H54 (cell line): ENCODE data around the gene CACNG1.
A peak's percentile ranks its signal among the peaks of the same experiment; 100 is the strongest.
"Not testable (repeated sequence)": the region's sequence is repeated elsewhere in the genome, so short reads cannot be mapped to it uniquely, and the experiment has no call there.

Source experiments
- DNase-seq: peaks from one replicate; pipeline ENCODE4 v3.0.0; 2011; ENCODE audit warnings: low spot score, mixed read lengths; ENCODE audit not compliant: insufficient read length
- FAIRE-seq: peaks from 3 replicates; lab custom pipeline; 2011; peaks lifted over from hg19 to GRCh38; lab: Jason Lieb, UNC
- POLR2A ChIP-seq: IDR thresholded peaks from 2 replicates; pipeline ENCODE4 v1.6.1; 2011; ENCODE audit warnings: low read depth, mild to moderate bottlenecking, low read length

The CACNG1 gene

DNA sequence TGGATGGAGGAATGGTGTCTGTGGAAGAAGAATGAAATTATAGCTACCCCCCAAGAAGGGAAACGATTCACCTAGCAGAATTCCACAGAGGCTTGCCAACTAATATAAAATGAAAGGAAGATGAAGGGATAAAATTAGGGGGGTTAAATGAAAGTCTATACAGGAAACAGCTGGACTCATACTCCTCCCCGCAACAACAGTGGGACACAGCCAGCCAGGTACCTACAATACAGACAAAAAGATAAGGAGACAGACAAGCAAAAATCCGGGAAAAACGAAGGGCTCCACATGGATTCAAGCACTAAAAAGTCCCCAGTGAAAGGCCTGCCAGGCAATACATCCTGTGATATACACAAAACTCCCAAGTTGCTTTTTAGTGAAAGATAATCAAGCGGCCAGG is 47.9 kb downstream of the CACNG1 start:
- DNase-seq = no peak
- no peak for TF ChIP-seq POLR2A
- FAIRE-seq = no peak

DNA sequence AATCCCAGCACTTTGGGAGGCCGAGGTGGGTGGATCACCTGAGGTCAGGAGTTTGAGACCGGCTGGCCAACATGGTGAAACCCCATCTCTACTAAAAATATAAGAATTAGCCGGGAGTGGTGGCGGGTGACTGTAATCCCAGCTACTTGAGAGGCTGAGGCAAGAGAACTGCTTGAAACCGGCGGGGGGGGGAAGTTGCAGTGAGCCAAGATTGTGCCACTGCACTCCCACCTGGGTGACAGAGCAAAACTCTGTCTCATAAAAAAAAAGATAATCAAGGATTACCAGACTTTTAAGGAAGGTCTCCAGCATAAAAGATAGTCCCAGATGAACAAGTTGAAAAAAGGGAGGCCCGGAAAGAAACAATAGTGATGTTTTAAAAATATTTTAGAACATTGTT is 48.4 kb downstream of the CACNG1 start:
- DNase-seq, FAIRE-seq: not testable (repeated sequence)

DNA sequence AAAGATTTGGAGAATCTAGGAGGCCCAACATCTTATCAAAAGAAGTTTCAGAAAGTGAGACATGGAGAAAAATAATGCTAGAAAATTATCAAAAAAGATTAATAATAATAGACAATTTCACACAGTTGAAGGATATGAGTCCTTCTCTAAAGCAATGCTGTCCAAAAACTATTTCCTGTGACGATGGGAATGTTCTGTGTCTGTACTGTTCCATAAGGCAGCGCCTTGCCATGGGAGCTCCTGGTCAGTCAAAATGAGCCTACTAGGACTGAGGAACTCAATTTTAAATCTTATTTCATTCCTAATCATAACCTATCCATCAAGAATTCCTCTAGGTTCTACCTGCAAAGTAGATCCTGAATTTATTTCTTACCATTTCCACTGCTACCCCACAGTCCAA is 49.0 kb downstream of the CACNG1 start:
- DNase-seq (no peak), FAIRE-seq (peak; percentile 33)
- TF ChIP-seq POLR2A = no peak

DNA sequence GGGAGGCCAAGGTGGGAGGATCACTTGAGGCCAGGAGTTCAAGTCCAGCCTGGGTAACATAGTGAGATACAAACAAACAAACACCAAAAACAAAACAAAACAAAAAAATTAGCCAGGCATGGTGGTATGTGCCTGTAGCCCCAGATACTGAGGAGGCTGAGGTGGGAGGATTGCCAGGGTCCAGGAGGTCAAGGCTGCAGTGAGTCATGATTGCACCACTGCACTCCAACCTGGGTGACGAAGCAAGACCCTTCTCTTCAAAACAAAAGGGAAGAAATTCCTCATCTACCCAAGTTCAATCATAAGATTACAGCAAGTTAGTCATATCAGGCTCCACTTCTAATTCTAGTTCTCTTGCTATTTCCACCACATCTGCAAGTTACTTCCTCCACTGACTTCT is 50.9 kb downstream of the CACNG1 start:
- peak; percentile 98 for FAIRE-seq
- not testable (repeated sequence) for DNase-seq

DNA sequence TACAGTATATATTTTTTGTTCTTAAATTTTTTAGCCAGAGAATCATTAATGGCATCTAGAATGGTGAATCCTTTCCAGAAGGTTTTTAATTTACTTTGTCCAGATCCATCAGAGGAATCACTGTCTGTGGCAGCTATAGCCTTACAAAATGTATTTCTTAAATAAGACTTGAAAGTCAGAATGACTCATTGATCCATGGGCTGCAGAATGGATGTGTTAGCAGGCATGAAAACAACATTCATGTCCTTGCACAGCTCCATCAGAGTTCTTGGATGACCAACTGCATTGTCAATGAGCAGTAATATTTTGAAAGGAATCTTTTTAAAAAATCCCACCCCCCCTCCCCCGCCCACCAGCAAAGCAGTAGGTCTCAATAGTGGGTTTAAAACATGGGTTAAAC is 51.4 kb downstream of the CACNG1 start:
- FAIRE-seq (no peak), DNase-seq (no peak)
- no peak for TF ChIP-seq POLR2A

DNA sequence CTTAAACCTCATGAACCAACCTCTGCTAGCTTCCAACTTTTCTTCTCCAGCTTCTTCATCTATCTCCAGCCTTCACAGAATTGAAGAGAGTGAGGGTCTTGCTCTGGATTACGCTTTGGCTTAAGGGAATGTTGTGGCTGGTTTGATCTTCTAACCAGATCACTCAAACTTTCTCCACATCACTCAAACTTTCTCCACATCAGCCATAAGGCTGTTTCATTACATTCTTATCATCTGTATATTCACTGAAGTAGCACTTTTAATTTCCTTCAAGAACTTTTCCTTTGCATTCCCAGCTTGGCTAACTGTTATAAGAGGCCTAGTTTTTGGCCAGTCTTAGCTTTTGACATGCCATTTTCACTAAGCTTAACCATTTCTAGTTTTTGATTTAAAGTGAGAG is 52.3 kb downstream of the CACNG1 start:
- FAIRE-seq = no peak
- TF ChIP-seq POLR2A = no peak
- DNase-seq = no peak

DNA sequence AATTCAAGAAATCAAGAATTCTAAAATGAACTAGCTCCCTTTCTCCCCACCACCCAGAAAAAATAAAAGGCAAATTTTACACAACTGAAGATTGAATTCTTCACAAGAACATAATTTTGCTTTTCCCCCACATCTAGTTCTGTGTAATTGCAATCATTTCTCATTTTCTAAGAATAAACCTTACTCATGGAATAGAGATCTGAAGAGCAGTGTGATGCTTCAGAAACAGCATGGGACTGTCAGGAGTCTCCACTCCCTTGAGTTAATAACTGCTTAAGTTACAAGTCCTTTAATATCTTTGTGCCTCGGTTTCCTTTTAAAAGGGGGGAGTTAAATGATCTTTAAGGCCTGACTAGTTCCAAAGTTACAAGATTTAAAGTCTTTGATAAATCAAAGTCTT is 53.7 kb downstream of the CACNG1 start:
- no peak for TF ChIP-seq POLR2A
- FAIRE-seq (no peak), DNase-seq (no peak)

DNA sequence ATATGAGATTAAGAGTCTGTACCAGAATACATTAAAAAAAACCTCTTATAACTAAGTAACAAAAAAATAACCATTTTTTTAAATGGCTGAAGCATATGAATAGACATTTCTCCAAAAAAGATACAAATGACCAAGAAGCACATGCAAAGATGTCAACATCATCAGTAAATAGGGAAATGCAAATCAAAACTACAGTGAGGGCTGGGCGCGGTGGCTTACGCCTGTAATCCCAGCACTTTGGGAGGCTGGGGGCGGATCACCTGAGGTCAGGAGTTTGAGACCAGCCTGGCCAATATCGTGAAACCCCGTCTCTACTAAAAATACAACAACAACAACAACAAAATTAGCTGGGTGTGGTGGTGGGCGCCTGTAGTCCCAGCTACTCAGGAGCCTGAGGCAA is 60.3 kb downstream of the CACNG1 start:
- not testable (repeated sequence) for FAIRE-seq

DNA sequence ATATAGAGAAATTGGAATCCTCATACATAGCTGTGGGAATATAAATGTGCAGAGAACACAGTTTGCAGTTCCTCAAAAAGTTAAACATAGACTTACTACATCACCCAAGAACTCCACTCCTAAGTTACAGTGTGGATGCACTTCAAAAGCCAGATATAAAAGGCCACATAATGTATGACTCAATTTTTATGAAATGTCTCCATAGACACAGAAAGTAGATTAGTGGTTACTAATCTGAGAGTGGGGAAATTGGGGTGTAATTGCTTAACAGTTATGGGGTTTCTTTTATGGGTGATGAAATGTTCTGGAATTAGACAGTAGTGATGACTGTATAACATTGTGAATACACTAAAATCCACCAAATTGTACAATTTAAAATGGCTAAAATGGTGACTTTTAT is 60.9 kb downstream of the CACNG1 start:
- FAIRE-seq = peak; percentile 93
- TF ChIP-seq POLR2A = no peak
- no peak for DNase-seq

More for the DNA sequence above, 60.3 kb downstream of the CACNG1 start:
- not testable (repeated sequence) for DNase-seq
